H9 (cell line): ENCODE data around the gene B4GALT6. TPM values are rescaled to one million over a fixed set of nuclear protein-coding genes. Genes with fewer than 3 reads are reported as not detected.

Experiments
- DNase-seq: peaks from one replicate; pipeline ENCODE4 v3.0.0-alpha.2; 2017
- H2AFZ ChIP-seq: one replicate; pipeline ENCODE4 v1.6.1; 2013; ENCODE audit warnings: mild to moderate bottlenecking, low read length, control low read depth, moderate library complexity
- H2AK5ac ChIP-seq: 2 replicates; pipeline ENCODE4 v1.6.1; 2013; ENCODE audit warnings: low read length, control low read depth, mixed read lengths; ENCODE audit not compliant: insufficient read length
- H2BK120ac ChIP-seq: one replicate; pipeline ENCODE4 v1.6.1; 2013; ENCODE audit warnings: low read depth, mild to moderate bottlenecking, low read length, control low read depth, inconsistent platforms; ENCODE audit not compliant: poor library complexity, severe bottlenecking
- H2BK12ac ChIP-seq: 2 replicates; pipeline ENCODE4 v1.6.1; 2013; ENCODE audit warnings: low read length, control low read depth, mixed read lengths, low read depth; ENCODE audit not compliant: insufficient read length
- H2BK15ac ChIP-seq: 2 replicates; pipeline ENCODE4 v1.6.1; 2013; ENCODE audit warnings: low read depth, low read length, control low read depth
- H2BK20ac ChIP-seq: one replicate; pipeline ENCODE4 v1.6.1; 2013; ENCODE audit warnings: low read depth, mild to moderate bottlenecking, low read length, control low read depth, inconsistent platforms; ENCODE audit not compliant: poor library complexity, severe bottlenecking
- H2BK5ac ChIP-seq: 2 replicates; pipeline ENCODE4 v1.6.1; 2013; ENCODE audit warnings: low read length, control low read depth, mixed read lengths; ENCODE audit not compliant: insufficient read length
- H3K14ac ChIP-seq: 2 replicates; pipeline ENCODE4 v1.6.1; 2013; ENCODE audit warnings: low read length, control low read depth; ENCODE audit not compliant: insufficient read depth
- H3K18ac ChIP-seq: 2 replicates; pipeline ENCODE4 v1.6.1; 2013; ENCODE audit warnings: low read depth, mild to moderate bottlenecking, mixed read lengths, low read length, control low read depth; ENCODE audit not compliant: insufficient read length
- H3K23ac ChIP-seq: 2 replicates; pipeline ENCODE4 v1.6.1; 2013; ENCODE audit warnings: low read length, control low read depth, mixed read lengths, low read depth; ENCODE audit not compliant: insufficient read length
- H3K23me2 ChIP-seq: 2 replicates; pipeline ENCODE4 v1.6.1; 2013; ENCODE audit warnings: low read depth, mild to moderate bottlenecking, mixed read lengths, low read length, control low read depth; ENCODE audit not compliant: insufficient read length, poor library complexity, severe bottlenecking
- H3K27ac ChIP-seq: 2 replicates; pipeline ENCODE4 v1.5.1; 2013; ENCODE audit warnings: low read length, control low read depth, mixed read lengths, low read depth; ENCODE audit not compliant: insufficient read length
- H3K27me3 ChIP-seq: 2 replicates; pipeline ENCODE4 v1.6.1; 2013; ENCODE audit warnings: low read length, control low read depth, inconsistent platforms; ENCODE audit not compliant: insufficient read depth
- H3K4ac ChIP-seq: 2 replicates; pipeline ENCODE4 v1.6.1; 2013; ENCODE audit warnings: low read depth, mild to moderate bottlenecking, control low read depth, inconsistent platforms, low read length, moderate library complexity
- H3K4me1 ChIP-seq: 2 replicates; pipeline ENCODE4 v1.6.1; 2013; ENCODE audit warnings: low read length, control low read depth, inconsistent platforms; ENCODE audit not compliant: insufficient read depth
- H3K4me2 ChIP-seq: 2 replicates; pipeline ENCODE4 v1.6.1; 2013; ENCODE audit warnings: low read length, control low read depth, mixed read lengths; ENCODE audit not compliant: insufficient read length, insufficient read depth
- H3K56ac ChIP-seq: 2 replicates; pipeline ENCODE4 v1.6.1; 2013; ENCODE audit warnings: low read depth, mild to moderate bottlenecking, mixed read lengths, low read length, control low read depth; ENCODE audit not compliant: insufficient read length
- H3K79me1 ChIP-seq: 2 replicates; pipeline ENCODE4 v1.6.1; 2013; ENCODE audit warnings: low read depth, mild to moderate bottlenecking, moderate library complexity, low read length, control low read depth, inconsistent platforms; ENCODE audit not compliant: insufficient read depth, poor library complexity, severe bottlenecking
- H3K79me2 ChIP-seq: 2 replicates; pipeline ENCODE4 v1.6.1; 2013; ENCODE audit warnings: low read length, control low read depth, inconsistent platforms; ENCODE audit not compliant: insufficient read depth
- H3K9ac ChIP-seq: 2 replicates; pipeline ENCODE4 v1.6.1; 2013; ENCODE audit warnings: low read length, control low read depth, mixed read lengths; ENCODE audit not compliant: insufficient read length; ENCODE audit errors: extremely low read depth
- H3K9me3 ChIP-seq: one replicate; pipeline ENCODE4 v1.6.1; 2013; ENCODE audit warnings: low read depth, low read length, inconsistent platforms; ENCODE audit not compliant: control insufficient read depth
- H3T11ph ChIP-seq: one replicate; pipeline ENCODE4 v1.6.1; 2013; ENCODE audit warnings: mild to moderate bottlenecking, low read length, control low read depth, inconsistent platforms
- H4K20me1 ChIP-seq: one replicate; pipeline ENCODE4 v1.6.1; 2013; ENCODE audit not compliant: control insufficient read depth, insufficient read length, insufficient read depth
- H4K5ac ChIP-seq: 2 replicates; pipeline ENCODE4 v1.6.1; 2013; ENCODE audit warnings: low read depth, mild to moderate bottlenecking, mixed read lengths, low read length, control low read depth; ENCODE audit not compliant: insufficient read length
- H4K8ac ChIP-seq: replicated peaks from 2 replicates; pipeline ENCODE4 v1.6.1; 2013; ENCODE audit warnings: low read length, control low read depth, mixed read lengths, low read depth; ENCODE audit not compliant: insufficient read length
- H4K91ac ChIP-seq: 2 replicates; pipeline ENCODE4 v1.6.1; 2013; ENCODE audit warnings: low read depth, mild to moderate bottlenecking, moderate library complexity, mixed read lengths, low read length, control low read depth; ENCODE audit not compliant: insufficient read length
- H3K27ac Mint-ChIP-seq, 3 experiments: 2 replicates in 2 of 3; 3 replicates in 1 of 3; pipeline ENCODE4 v1.8.0; 2020 to 2021; ENCODE audit warnings: mixed read lengths in 3 of 3, mild to moderate bottlenecking in 1 of 3, moderate library complexity in 1 of 3
- H3K27me3 Mint-ChIP-seq: 2 replicates; pipeline ENCODE4 v1.8.0; 2021; ENCODE audit warnings: low read depth, mild to moderate bottlenecking, moderate library complexity, mixed read lengths
- H3K36me3 Mint-ChIP-seq, 3 experiments: 2 replicates in 2 of 3; 3 replicates in 1 of 3; pipeline ENCODE4 v1.8.0; 2020 to 2021; ENCODE audit warnings: low read depth in 3 of 3, mixed read lengths in 3 of 3; ENCODE audit not compliant: insufficient read depth in 1 of 3
- H3K4me1 Mint-ChIP-seq, 2 experiments: 2 replicates each; pipeline ENCODE4 v1.8.0; 2020; ENCODE audit warnings: mixed read lengths in 2 of 2
- H3K4me3 Mint-ChIP-seq, 2 experiments: 2 replicates in 1 of 2; 3 replicates in 1 of 2; pipeline ENCODE4 v1.8.0; 2020 to 2021; ENCODE audit warnings: mild to moderate bottlenecking in 2 of 2, mixed read lengths in 2 of 2, moderate library complexity in 1 of 2
- H3K9me3 Mint-ChIP-seq, 2 experiments: 2 replicates in 1 of 2; 3 replicates in 1 of 2; pipeline ENCODE4 v1.8.0; 2020; ENCODE audit warnings: mild to moderate bottlenecking in 2 of 2, mixed read lengths in 2 of 2, moderate library complexity in 1 of 2
- CTCF ChIP-seq: fragments of 200-600 bp; sonication (generic); conservative IDR thresholded peaks from 3 replicates; pipeline ENCODE4 v1.8.0; 2021; ENCODE audit warnings: antibody characterized with exemption, mild to moderate bottlenecking
- WGBS: extraction: QIAGEN DNeasy Blood & Tissue Kit; methylation state at CpG from one replicate; pipeline ENCODE4 v1.1.7; 2013; ENCODE audit warnings: missing lambda C conversion rate, low lambda C conversion rate, mixed read lengths; ENCODE audit not compliant: insufficient read length; ENCODE audit errors: extremely low coverage; 5-methylcytosine and 5-hydroxymethylcytosine counted together
- total RNA-seq: library from RNA; stranded (reverse); gene quantifications from 2 replicates; pipeline ENCODE4 v1.2.1, GENCODE V29; 2021

The B4GALT6 gene
- total RNA-seq, 1 experiment from 2014 or later: 34.1 TPM

DNA sequence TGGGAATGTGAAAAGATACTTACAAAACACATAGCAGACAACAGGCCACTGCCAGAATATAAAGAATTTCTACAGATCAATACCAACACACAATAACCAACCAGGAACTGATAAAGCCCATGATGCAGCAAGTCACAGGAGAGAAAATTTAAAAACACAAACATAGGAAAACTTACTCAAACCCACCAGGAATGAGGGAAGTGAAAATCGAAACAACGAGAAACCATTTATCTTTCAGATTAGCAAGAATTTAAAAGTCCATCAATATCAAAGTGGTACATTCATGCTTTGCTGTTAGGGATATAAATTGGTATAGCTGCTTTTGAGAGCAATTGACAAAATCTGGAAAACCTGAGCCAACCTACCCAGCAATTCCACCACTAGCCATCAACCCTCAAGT, 27.6 kb downstream of the B4GALT6 start:
- no peak overlapping the region for H3K4me3 Mint-ChIP-seq

More for the DNA sequence above, 27.6 kb downstream of the B4GALT6 start:
- H2BK120ac ChIP-seq: no peak overlapping the region
- H3K9ac ChIP-seq: no peak overlapping the region
- TF ChIP-seq CTCF: no peak
- no peak overlapping the region for H3K18ac ChIP-seq
- H4K91ac ChIP-seq: no peak overlapping the region
- no peak overlapping the region for H3K4ac ChIP-seq
- H3K79me1 ChIP-seq: peaks cover 8% of the 10 kb centered on the region
- no peak overlapping the region for H4K8ac ChIP-seq
- no peaks in the 10 kb centered on the region for H3K79me2 ChIP-seq
- H3K36me3 Mint-ChIP-seq: peaks cover 34 to 44% (median 35%) of the 10 kb centered on the region in 3 experiments
- H3K4me1 ChIP-seq: peaks cover 3% of the 10 kb centered on the region; the same call in 1 of the 2 replicates
- H3K23ac ChIP-seq: no peak overlapping the region
- DNase-seq: no peak
- no peak overlapping the region for H2BK12ac ChIP-seq
- no peak overlapping the region for H2BK15ac ChIP-seq
- H4K5ac ChIP-seq: no peak overlapping the region
- H3K14ac ChIP-seq: no peak overlapping the region
- no peak overlapping the region for H2AK5ac ChIP-seq
- H3K4me1 Mint-ChIP-seq: peaks cover 18 to 32% of the 10 kb centered on the region in 2 experiments
- no peak overlapping the region for H2AFZ ChIP-seq
- no CpG with 5 or more reads among the region's 2 CpGs for WGBS
- H3K27ac ChIP-seq: no peak overlapping the region
- no peaks in the 10 kb centered on the region for H4K20me1 ChIP-seq
- no peak overlapping the region for H3T11ph ChIP-seq
- H3K56ac ChIP-seq: no peak overlapping the region
- H3K4me2 ChIP-seq: no peak overlapping the region
- H3K23me2 ChIP-seq: no peaks in the 10 kb centered on the region
- no peaks in the 10 kb centered on the region for H3K27me3 Mint-ChIP-seq
- peaks cover 0 to 4% of the 10 kb centered on the region in 2 experiments; a peak in 2 of 5 replicates for H3K9me3 Mint-ChIP-seq
- H3K27ac Mint-ChIP-seq: no peak overlapping the region
- no peak overlapping the region for H2BK20ac ChIP-seq
- H2BK5ac ChIP-seq: no peak overlapping the region
- no peaks in the 10 kb centered on the region for H3K27me3 ChIP-seq
- no peaks in the 10 kb centered on the region for H3K9me3 ChIP-seq
